Heart left ventricle (tissue), 16 donors: ENCODE data around the gene ADGRV1. TPM values are rescaled to one million over a fixed set of nuclear protein-coding genes. Genes with fewer than 3 reads are reported as not detected.

ENCODE experiments used
- ATAC-seq, 4 donors: fragments of 200-7000 bp; cut with Tn5 transposase; one replicate each; pipeline ENCODE4 v1.9.1; 2020 to 2022; ENCODE audit warnings: moderate library complexity in 4 of 4, mild to moderate bottlenecking in 3 of 4, moderate number of reproducible peaks in 1 of 4
- DNase-seq, 5 donors: peaks; one replicate each; pipeline ENCODE4 v3.0.0-alpha.2; 2020
- H3K27ac ChIP-seq, 12 donors: fragments of 200-600 bp; sonication (generic) in 4 of 12; one replicate each; pipeline versions ENCODE4 v1.5.0 to v1.8.0; 2016 to 2022; ENCODE audit warnings: mild to moderate bottlenecking in 2 of 12
- H3K27me3 ChIP-seq, 9 donors: fragments of 200-600 bp; sonication (generic) in 2 of 9; one replicate each; pipeline versions ENCODE4 v1.5.1 to v1.8.0; 2016 to 2022; ENCODE audit warnings: mild to moderate bottlenecking in 3 of 9
- H3K36me3 ChIP-seq, 9 donors: fragments of 200-600 bp; sonication (generic) in 2 of 9; one replicate each; pipeline versions ENCODE4 v1.5.0 to v1.8.0; 2018 to 2022; ENCODE audit warnings: mild to moderate bottlenecking in 2 of 9
- H3K4me1 ChIP-seq, 12 donors: fragments of 200-600 bp; sonication (generic) in 4 of 12; one replicate each; pipeline versions ENCODE4 v1.5.0 to v1.8.0; 2016 to 2022; ENCODE audit warnings: mild to moderate bottlenecking in 3 of 12
- H3K4me3 ChIP-seq, 12 donors: fragments of 200-600 bp; sonication (generic) in 4 of 12; one replicate each; pipeline versions ENCODE4 v1.5.0 to v1.8.0; 2017 to 2022; ENCODE audit warnings: mild to moderate bottlenecking in 9 of 12, moderate library complexity in 4 of 12
- H3K9me3 ChIP-seq, 12 donors: fragments of 200-600 bp; sonication (generic) in 4 of 12; one replicate each; pipeline versions ENCODE4 v1.5.0 to v1.8.0; 2016 to 2022; ENCODE audit warnings: mild to moderate bottlenecking in 1 of 12
- CTCF ChIP-seq, 12 donors: fragments of 200-600 bp; sonication (generic) in 4 of 12; IDR thresholded peaks; one replicate each; pipeline versions ENCODE4 v1.5.0 to v1.8.0; 2018 to 2022; ENCODE audit warnings: antibody characterized with exemption in 12 of 12, mild to moderate bottlenecking in 5 of 12
- POLR2A ChIP-seq, 2 donors: fragments of 450-650 bp; IDR thresholded peaks; one replicate each; pipeline ENCODE4 v1.6.1; 2017; ENCODE audit warnings: antibody characterized with exemption in 2 of 2, mild to moderate bottlenecking in 2 of 2, moderate library complexity in 2 of 2
- WGBS, 4 donors: extraction: QIAGEN DNeasy Blood & Tissue Kit in 2 of 4; methylation state at CpG; one replicate each; pipeline versions ENCODE4 v1.1.5 to v1.1.7; 2013 to 2018; 5-methylcytosine and 5-hydroxymethylcytosine counted together
- intact Hi-C, 10 donors: fragments of 100-400 bp; cut with DNase I; formaldehyde crosslinking; loops; one replicate each; pipeline versions ENCODE4 v1.11.1 to v1.14.2; 2022
- polyA plus RNA-seq, 2 donors: library from polyadenylated mRNA; stranded (reverse); fragments of 200-250 nt; gene quantifications; one replicate each; pipeline ENCODE4 v1.2.3, GENCODE V29; 2013
- total RNA-seq, 9 donors: library from RNA; depleted of rRNA in 2 of 9; stranded (reverse); fragments of >200 nt in 2 of 9; fragmentation: NEBNext Ultra II Directional in 3 of 9; extraction: Animal tissue kit (Norgen Biotek cat#: 25700) in 3 of 9; gene quantifications; one replicate each; pipeline versions ENCODE4 v1.1.0 to v1.2.4, GENCODE V29; 2016 to 2023
- donor health status: ischemic (EF 13 %, LVEDD 7.1; RV severe dilation, severe dysfunction).
- donor health status: healthy with polysubstance abuse.
- donor health status: DM: no; HTN: yes; CAD: no.
- donor health status: DM: no; HTN: no; CAD: no.
- donor health status: ischemic (EF 25% LVEDD 6.9; RV normal size, moderate dysfunction).
- donor health status: ischemic (EF 25% LVEDD 5.7; RV mildly dilated, moderate dysfunction).
- donor health status: healthy.
- donor health status: DM: yes; HTN: yes; CAD: no.
- donor health status: ischemic (EF 35%, LVEDD 5.7; RV mildly dilated, moderate dysfunction).
- donor health status: nonischemic (EF 11% LVEDD 7.7; RV severe dilation, severe dysfunction).
- donor health status: DM: yes; HTN: yes; CAD: no.
- donor health status: PGD.
- donor health status: ischemic (EF 29% LVEDD 5.4; RV normal size, mild dysfunction).
- donor health status: nonischemic (EF 23%, LVEDD 6.1; RV moderate dilation, normal function).

Gene ADGRV1
- total and polyA plus RNA-seq, 11 donors = 0.25 to 0.29 TPM; not detected in 9

- Histone ChIP-seq H3K27ac (peak overlapping the region in 2 of 12 donors; percentile 7 to 51), H3K9me3 (peaks cover 0 to 12% (median 0%) of the 10 kb centered on the region in 12 donors), H3K4me3 (no peak overlapping the region), H3K27me3 (no peaks in the 10 kb centered on the region), H3K36me3 (no peaks in the 10 kb centered on the region), H3K4me1 (peaks cover 0 to 9% (median 0%) of the 10 kb centered on the region in 12 donors)
- intact Hi-C loops = loop anchor here (2.0 to 10.0 kb wide), 13 partner anchors 61 to 281 kb away; partner anchors contain the start of gene ARRDC3 (in 1 of the 10)
- no peak for TF ChIP-seq POLR2A (IDR thresholded peaks at IDR 0.05)
- no peak for TF ChIP-seq CTCF (IDR thresholded peaks at IDR 0.05)
- DNase-seq (no peak), ATAC-seq (peak in 1 of 4 donors; percentile 56)
- WGBS, 4 donors = 86 to 88% (median 88%) methylated on average over 6 of the region's 6 CpGs
These were observed 544.9 kb downstream of the ADGRV1 start for GRCh38 chr5:91103353-91104061.

- no peak for ATAC-seq
- Histone ChIP-seq H3K27me3 (no peaks in the 10 kb centered on the region), H3K4me3 (no peak overlapping the region), H3K27ac (peak overlapping the region in 2 of 12 donors; percentile 7 to 51), H3K9me3 (peaks cover 0 to 12% (median 0%) of the 10 kb centered on the region in 12 donors), H3K36me3 (no peaks in the 10 kb centered on the region), H3K4me1 (peaks cover 0 to 9% (median 0%) of the 10 kb centered on the region in 12 donors)
- intact Hi-C loops = loop anchor here (5.0 to 10.0 kb wide), 11 partner anchors 61 to 239 kb away; no protein-coding TSS in a partner anchor
- 94 to 98% (median 95%) methylated on average over 1 of the region's 1 CpG for WGBS, 4 donors
- DNase-seq = no peak
- TF ChIP-seq POLR2A (IDR thresholded peaks at IDR 0.05) = no peak
- TF ChIP-seq CTCF (IDR thresholded peaks at IDR 0.05) = no peak
These were observed 545.5 kb downstream of the ADGRV1 start for GRCh38 chr5:91104062-91104448.

- Histone ChIP-seq H3K36me3 (no peaks in the 10 kb centered on the region), H3K27ac (peak overlapping the region in 8 of 12 donors; percentile 2 to 52 (median 44)), H3K27me3 (no peaks in the 10 kb centered on the region), H3K9me3 (peaks cover 0 to 12% (median 0%) of the 10 kb centered on the region in 12 donors), H3K4me3 (peak overlapping the region in 5 of 12 donors; percentile 1 to 18 (median 5)), H3K4me1 (peaks cover 0 to 24% (median 16%) of the 10 kb centered on the region in 12 donors)
- no peak for ATAC-seq
- DNase-seq = no peak
- TF ChIP-seq POLR2A (IDR thresholded peaks at IDR 0.05) (no peak), CTCF (IDR thresholded peaks at IDR 0.05) (no peak)
- intact Hi-C loops = loop anchor here in 8 of 10 donors (5.0 to 10.0 kb wide), 6 partner anchors 58 to 242 kb away; no protein-coding TSS in a partner anchor
- 49 to 64% (median 54%) methylated on average over 8 of the region's 8 CpGs for WGBS, 4 donors
These were observed 548.4 kb downstream of the ADGRV1 start for GRCh38 chr5:91106842-91107511.

GRCh38 chr5:91109634-91110033 is 551.0 kb downstream of the ADGRV1 start:
- H3K27ac ChIP-seq = peak overlapping the region in 4 of 12 donors; percentile 6 to 72 (median 62)
- H3K36me3 ChIP-seq = no peaks in the 10 kb centered on the region
- peaks cover 0 to 12% (median 0%) of the 10 kb centered on the region in 12 donors for H3K9me3 ChIP-seq
- intact Hi-C loops = loop anchor here (5.0 to 10.0 kb wide), 10 partner anchors 43 to 245 kb away; no protein-coding TSS in a partner anchor
- no peaks in the 10 kb centered on the region for H3K27me3 ChIP-seq
- ATAC-seq (no peak), DNase-seq (no peak)
- WGBS, 4 donors = 47 to 68% (median 60%) methylated on average over 1 of the region's 1 CpG
- TF ChIP-seq CTCF (IDR thresholded peaks at IDR 0.05) (no peak), POLR2A (IDR thresholded peaks at IDR 0.05) (no peak)
- H3K4me3 ChIP-seq = no peak overlapping the region
- peaks cover 0 to 33% (median 22%) of the 10 kb centered on the region in 12 donors for H3K4me1 ChIP-seq
